ENCODE data around the gene PTTG1IP. TPM values are rescaled to one million over a fixed set of nuclear protein-coding genes. Genes with fewer than 3 reads are reported as not detected.

The PTTG1IP gene, protein sequence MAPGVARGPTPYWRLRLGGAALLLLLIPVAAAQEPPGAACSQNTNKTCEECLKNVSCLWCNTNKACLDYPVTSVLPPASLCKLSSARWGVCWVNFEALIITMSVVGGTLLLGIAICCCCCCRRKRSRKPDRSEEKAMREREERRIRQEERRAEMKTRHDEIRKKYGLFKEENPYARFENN
- 100 to 1,000 TPM; 241 to 290 (median 277) TPM for total RNA-seq (2021; fragmentation: NEBNext Ultra II Directional; extraction: Animal tissue kit (Norgen Biotek cat#: 25700))
- long read RNA-seq, transcript PTTG1IP-201 (6 exons, 2,760 nt), result major isoform, 371 of 454 reads
- long read RNA-seq, partial matches to known transcripts, result 8 of 454 reads
- long read RNA-seq, other reads (novel, unspliced or antisense), result 75 of 454 reads

DNA sequence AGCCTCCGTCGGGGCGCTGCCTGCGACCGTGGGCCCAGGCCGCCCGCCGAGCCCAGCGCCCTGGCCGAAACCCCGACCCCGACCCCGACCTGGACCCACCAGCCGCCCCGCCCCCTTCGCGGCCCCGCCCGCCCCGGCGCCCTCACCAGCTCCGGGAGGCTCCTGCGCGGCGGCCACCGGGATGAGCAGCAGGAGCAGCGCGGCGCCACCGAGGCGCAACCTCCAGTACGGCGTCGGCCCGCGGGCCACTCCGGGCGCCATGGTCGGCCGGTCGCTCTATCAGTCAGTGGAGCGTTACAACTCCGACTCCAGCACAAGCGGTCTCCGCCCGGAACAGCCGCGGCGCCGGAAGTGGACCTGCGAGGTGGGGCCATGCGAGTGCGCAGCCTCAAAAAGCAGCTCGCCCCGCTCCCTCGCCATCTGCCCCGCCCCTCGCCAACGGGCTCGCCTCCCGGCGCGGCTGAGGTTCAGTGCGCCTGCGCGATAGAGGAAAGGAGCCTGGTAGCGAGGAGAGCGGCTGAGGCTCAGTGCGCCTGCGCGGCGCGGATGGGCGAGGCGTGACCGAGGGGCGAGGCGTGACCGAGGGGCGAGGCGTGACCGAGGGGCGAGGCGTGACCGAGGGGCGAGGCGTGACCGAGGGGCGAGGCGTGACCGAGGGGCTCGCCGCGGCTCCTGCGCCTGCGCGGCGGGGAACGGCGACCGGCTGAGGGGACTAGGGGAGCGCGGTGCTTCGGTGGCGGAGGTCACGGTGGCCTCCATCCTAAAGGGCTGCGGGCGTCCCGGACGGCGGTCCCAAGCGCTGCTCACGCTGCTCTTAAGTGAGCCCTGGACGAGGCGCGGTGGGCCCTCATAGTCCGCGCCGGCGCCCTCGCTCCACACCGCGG lies at the start of gene PTTG1IP:
PTTG1IP (minus strand) TSS at position 335 of the 884 bp plus-strand sequence; CDS start at position 261, 74 bp downstream.
- H3K27ac Mint-ChIP-seq, result peak within 1 kb of the TSS; percentile 93

DNA sequence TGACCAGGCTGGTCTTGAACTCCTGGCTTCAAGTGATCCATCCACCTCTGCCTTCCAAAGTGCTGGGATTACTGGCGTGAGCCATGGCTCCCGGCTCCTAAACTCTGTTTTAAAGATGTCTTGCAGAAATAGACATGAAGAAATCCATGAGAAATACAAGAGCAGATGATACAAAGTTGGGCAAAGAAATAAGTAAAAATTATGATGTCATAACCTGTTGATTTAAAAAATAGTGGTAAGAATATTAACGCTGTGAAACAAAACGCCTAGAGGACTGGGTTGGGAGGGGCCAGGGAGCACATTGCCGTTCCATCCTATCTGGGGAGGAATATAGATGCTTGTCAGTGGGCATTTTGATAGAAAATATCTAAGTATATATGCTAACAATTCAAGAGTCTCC lies 48.4 kb upstream of the PTTG1IP start:
- Mint-ChIP-seq H3K4me1 (ENCODE audit: low read depth) (peaks cover 21% of the 10 kb centered on the region), H3K4me3 (no peak overlapping the region), H3K36me3 (ENCODE audit: low read depth) (no peaks in the 10 kb centered on the region), H3K9me3 (no peaks in the 10 kb centered on the region), H3K27me3 (ENCODE audit: insufficient read depth) (peaks cover 44% of the 10 kb centered on the region), H3K27ac (no peak overlapping the region)
- TF ChIP-seq, protein P1, sequence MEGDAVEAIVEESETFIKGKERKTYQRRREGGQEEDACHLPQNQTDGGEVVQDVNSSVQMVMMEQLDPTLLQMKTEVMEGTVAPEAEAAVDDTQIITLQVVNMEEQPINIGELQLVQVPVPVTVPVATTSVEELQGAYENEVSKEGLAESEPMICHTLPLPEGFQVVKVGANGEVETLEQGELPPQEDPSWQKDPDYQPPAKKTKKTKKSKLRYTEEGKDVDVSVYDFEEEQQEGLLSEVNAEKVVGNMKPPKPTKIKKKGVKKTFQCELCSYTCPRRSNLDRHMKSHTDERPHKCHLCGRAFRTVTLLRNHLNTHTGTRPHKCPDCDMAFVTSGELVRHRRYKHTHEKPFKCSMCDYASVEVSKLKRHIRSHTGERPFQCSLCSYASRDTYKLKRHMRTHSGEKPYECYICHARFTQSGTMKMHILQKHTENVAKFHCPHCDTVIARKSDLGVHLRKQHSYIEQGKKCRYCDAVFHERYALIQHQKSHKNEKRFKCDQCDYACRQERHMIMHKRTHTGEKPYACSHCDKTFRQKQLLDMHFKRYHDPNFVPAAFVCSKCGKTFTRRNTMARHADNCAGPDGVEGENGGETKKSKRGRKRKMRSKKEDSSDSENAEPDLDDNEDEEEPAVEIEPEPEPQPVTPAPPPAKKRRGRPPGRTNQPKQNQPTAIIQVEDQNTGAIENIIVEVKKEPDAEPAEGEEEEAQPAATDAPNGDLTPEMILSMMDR (IDR thresholded peaks at IDR 0.05), result no peak
- DNase-seq, result no peak

More for the DNA sequence above, at the start of gene PTTG1IP:
- peaks cover 66% of the 10 kb centered on the region for H3K4me1 Mint-ChIP-seq (ENCODE audit: low read depth)
- H3K9me3 Mint-ChIP-seq, result no peaks in the 10 kb centered on the region
- TF ChIP-seq, protein P1 (IDR thresholded peaks at IDR 0.05), result no peak
- H3K4me3 Mint-ChIP-seq, result peak within 1 kb of the TSS; percentile 96
- no peaks in the 10 kb centered on the region for H3K27me3 Mint-ChIP-seq (ENCODE audit: insufficient read depth)
- no peaks in the 10 kb centered on the region; the same call in 1 of the 2 replicates for H3K36me3 Mint-ChIP-seq (ENCODE audit: low read depth)
- peak; percentile 93 for DNase-seq

DNA sequence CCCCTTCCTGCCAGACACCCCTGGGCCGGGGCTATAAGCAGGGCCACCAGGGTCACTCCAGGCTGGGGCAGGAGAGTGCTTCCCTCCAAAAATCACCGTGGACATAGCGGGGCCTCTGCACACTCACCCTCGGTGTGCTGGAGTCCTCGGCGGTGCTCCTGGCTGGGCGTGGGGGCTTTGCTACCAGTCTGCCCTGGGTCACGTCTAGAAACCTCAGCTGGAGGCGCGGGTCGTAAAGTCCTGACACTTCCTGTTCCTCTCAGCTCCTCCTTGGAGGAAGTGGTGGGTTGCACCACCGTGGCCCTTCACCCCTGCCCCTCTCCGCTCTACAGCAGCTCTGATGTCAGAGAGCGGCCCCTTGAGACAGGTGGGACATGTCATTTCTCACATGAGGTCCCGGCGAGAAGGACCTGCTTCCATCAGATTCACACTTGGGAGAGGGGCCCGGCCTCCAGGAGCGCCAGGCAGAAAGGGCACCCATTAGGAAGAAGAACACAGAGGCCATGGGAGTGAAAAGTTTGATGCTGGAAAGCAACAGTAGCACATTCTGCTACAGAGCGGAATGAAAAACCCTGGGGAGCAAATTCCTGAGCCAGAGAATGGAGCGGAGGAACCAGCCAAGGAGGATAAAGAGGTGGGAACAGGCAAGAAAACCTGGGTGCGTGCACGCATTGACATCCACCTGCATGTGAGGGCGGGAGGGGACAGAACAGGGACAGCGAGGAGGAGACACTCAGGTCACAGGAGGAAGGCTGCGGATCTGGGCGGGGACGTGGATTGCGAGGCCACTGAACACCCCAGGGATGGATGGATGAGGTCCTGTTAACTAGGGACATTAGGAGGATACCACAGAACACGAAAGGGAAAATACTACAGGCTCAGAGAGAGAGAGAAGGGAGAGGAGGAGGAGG lies 47.5 kb upstream of the PTTG1IP start, which contains the start of gene ITGB2:
ITGB2 (minus strand) TSS at position 206 of the 911 bp plus-strand sequence. CDS start 10,117 bp downstream, outside the sequence.
- TF ChIP-seq, protein P1 (IDR thresholded peaks at IDR 0.05), result no peak
- no peak for DNase-seq
- no peaks in the 10 kb centered on the region for H3K9me3 Mint-ChIP-seq
- H3K27me3 Mint-ChIP-seq (ENCODE audit: insufficient read depth), result peaks cover 51% of the 10 kb centered on the region
- no peak within 1 kb of the TSS for H3K27ac Mint-ChIP-seq
- H3K4me3 Mint-ChIP-seq, result no peak within 1 kb of the TSS
- H3K36me3 Mint-ChIP-seq (ENCODE audit: low read depth), result no peaks in the 10 kb centered on the region
- peaks cover 12% of the 10 kb centered on the region for H3K4me1 Mint-ChIP-seq (ENCODE audit: low read depth)

DNA sequence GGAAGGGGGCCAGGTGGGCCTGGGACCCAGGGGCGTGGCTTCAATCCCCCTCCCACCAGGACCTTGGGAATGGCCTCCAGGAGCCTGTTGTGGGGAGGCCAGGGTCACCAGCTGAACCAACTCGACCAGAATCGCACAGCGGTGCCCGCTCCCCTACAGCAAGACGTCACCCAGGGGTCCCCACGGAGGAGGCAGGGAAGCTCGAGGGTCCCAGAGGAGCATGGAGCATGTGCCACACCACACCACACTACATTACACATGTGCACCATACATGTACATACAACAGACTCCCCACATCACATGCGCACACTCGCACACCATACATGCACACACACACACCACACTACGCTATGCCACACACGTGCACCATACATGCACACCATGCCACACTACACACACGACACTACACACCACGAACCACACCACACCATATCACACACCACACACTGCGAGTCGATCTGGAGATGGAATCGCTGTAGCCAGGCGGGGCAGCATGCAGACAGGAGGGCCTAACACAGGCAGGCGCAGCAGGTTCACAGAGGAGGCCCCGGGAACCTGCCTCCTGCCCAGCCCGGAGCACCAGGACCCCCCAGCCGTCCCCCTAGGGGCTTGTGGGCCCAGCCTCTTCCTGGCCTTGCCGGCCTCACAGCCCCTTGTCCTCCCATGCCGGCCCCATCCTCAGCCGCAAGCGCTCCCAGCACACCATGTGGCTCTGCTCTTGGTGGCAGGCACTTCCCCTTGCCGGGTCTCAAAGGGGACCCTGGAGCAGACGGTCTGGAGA lies 46.6 kb upstream of the PTTG1IP start:
- Mint-ChIP-seq H3K27me3 (ENCODE audit: insufficient read depth) (peaks cover 49% of the 10 kb centered on the region), H3K27ac (no peak overlapping the region), H3K4me3 (no peak overlapping the region), H3K4me1 (ENCODE audit: low read depth) (peaks cover 13% of the 10 kb centered on the region), H3K36me3 (ENCODE audit: low read depth) (no peaks in the 10 kb centered on the region), H3K9me3 (no peaks in the 10 kb centered on the region)
- TF ChIP-seq, protein P1 (IDR thresholded peaks at IDR 0.05), result no peak
- DNase-seq, result no peak
